ENCODE measurements around the gene LTBP1. TPM values are rescaled to one million over a fixed set of nuclear protein-coding genes. Genes with fewer than 3 reads are reported as not detected.
A peak's percentile ranks its signal among the peaks of the same experiment; 100 is the strongest.

Gene LTBP1
- total RNA-seq, 1 donor: 33.7 TPM

DNA sequence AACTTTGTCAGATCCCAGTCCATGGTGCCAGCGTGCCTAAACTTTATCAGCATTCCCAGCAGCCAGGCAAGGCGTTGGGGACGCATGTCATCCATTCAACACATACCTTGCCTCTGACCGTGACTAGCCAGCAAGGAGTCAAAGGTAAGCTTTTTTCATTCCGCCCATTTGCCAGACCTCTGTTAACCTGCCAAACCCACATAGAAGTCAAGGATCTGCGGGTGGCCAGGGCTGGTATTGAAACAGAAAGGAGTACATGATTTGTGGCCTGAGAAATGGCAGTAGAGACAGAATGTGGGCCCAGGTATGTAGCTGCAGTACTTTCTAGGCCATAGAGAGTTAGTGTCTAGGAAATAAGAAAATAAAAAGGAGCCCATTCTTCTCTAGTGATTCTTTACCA, 240.2 kb downstream of the LTBP1 start:
- DNase-seq (ENCODE audit: low read depth): no peak
- TF ChIP-seq, protein P1, sequence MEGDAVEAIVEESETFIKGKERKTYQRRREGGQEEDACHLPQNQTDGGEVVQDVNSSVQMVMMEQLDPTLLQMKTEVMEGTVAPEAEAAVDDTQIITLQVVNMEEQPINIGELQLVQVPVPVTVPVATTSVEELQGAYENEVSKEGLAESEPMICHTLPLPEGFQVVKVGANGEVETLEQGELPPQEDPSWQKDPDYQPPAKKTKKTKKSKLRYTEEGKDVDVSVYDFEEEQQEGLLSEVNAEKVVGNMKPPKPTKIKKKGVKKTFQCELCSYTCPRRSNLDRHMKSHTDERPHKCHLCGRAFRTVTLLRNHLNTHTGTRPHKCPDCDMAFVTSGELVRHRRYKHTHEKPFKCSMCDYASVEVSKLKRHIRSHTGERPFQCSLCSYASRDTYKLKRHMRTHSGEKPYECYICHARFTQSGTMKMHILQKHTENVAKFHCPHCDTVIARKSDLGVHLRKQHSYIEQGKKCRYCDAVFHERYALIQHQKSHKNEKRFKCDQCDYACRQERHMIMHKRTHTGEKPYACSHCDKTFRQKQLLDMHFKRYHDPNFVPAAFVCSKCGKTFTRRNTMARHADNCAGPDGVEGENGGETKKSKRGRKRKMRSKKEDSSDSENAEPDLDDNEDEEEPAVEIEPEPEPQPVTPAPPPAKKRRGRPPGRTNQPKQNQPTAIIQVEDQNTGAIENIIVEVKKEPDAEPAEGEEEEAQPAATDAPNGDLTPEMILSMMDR (IDR thresholded peaks at IDR 0.05; ENCODE audit: insufficient read depth, low read depth, low read length): no peak
- no peak overlapping the region for H3K4me3 ChIP-seq (ENCODE audit: low read depth, low read length)

- no peak overlapping the region for H3K4me3 ChIP-seq (ENCODE audit: low read depth, low read length)
- TF ChIP-seq, protein P1 (IDR thresholded peaks at IDR 0.05; ENCODE audit: insufficient read depth, low read depth, low read length): no peak
- no peak for DNase-seq (ENCODE audit: low read depth)
Observed at GRCh38 chr2:33188799-33189198, 242.0 kb downstream of the LTBP1 start.

- peak; percentile 35 for DNase-seq (ENCODE audit: low read depth)
- TF ChIP-seq, protein P1 (IDR thresholded peaks at IDR 0.05; ENCODE audit: insufficient read depth, low read depth, low read length): no peak
Observed at GRCh38 chr2:33190393-33190937, 243.7 kb downstream of the LTBP1 start.

GRCh38 chr2:33195891-33196290, 249.1 kb downstream of the LTBP1 start:
- no peak for DNase-seq (ENCODE audit: low read depth)
- no peak overlapping the region for H3K4me3 ChIP-seq (ENCODE audit: low read depth, low read length)
- TF ChIP-seq, protein P1 (IDR thresholded peaks at IDR 0.05; ENCODE audit: insufficient read depth, low read depth, low read length): no peak

More at GRCh38 chr2:33190393-33190937, 243.7 kb downstream of the LTBP1 start:
- H3K4me3 ChIP-seq (ENCODE audit: low read depth, low read length): no peak overlapping the region

DNA sequence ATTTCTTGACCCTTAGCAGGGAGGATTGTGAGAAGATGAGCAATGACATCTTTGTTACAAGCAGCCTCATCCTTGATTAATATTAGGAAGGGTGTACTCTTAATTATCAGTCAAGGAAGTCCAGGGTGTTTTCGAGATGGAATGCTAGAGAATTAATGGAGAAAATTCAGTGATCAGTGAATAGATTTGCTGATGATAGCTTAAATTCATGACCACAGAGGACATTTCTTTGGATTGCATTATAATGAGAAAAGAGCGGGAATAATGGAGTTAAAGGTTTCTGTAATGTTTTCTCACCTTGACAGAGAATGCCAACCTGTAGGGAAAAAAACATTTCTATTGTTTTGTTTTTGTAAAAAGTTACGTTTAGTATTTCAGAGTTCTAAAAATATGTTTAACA, 249.9 kb downstream of the LTBP1 start:
- no peak for DNase-seq (ENCODE audit: low read depth)
- H3K4me3 ChIP-seq (ENCODE audit: low read depth, low read length): no peak overlapping the region

GRCh38 chr2:33197198-33197938, 250.6 kb downstream of the LTBP1 start:
- DNase-seq (ENCODE audit: low read depth): no peak
- TF ChIP-seq, protein P1 (IDR thresholded peaks at IDR 0.05; ENCODE audit: insufficient read depth, low read depth, low read length): no peak
- H3K4me3 ChIP-seq (ENCODE audit: low read depth, low read length): no peak overlapping the region

More for the DNA sequence above, 249.9 kb downstream of the LTBP1 start:
- TF ChIP-seq, protein P1 (IDR thresholded peaks at IDR 0.05; ENCODE audit: insufficient read depth, low read depth, low read length): no peak
